HG02763 (cell line): ENCODE measurements around the gene NFKBIA.
"Not testable (repeated sequence)": the region's sequence is repeated elsewhere in the genome, so short reads cannot be mapped to it uniquely, and the experiment has no call there.

Source experiments
- ATAC-seq: cut with Tn5 transposase; IDR thresholded peaks from one replicate; pipeline ENCODE4 v1.9.1; 2021; ENCODE audit warnings: mild to moderate bottlenecking, moderate library complexity; ENCODE audit not compliant: unreplicated experiment

Gene NFKBIA

GRCh38 chr14:35404449-35405303 lies at the start of gene NFKBIA:
Gene NFKBIA, minus strand, starts transcription at chr14:35404749. Its CDS starts 105 bp downstream, at chr14:35404644.
- peak; percentile 57 for ATAC-seq

GRCh38 chr14:35446450-35446849 lies 41.9 kb upstream of the NFKBIA start:
- no peak for ATAC-seq

GRCh38 chr14:35444104-35444503 lies 39.6 kb upstream of the NFKBIA start:
- no peak for ATAC-seq

- no peak for ATAC-seq
Observed at GRCh38 chr14:35441160-35441559, 36.6 kb upstream of the NFKBIA start.

GRCh38 chr14:35438910-35439713 lies 34.6 kb upstream of the NFKBIA start:
- ATAC-seq: no peak

GRCh38 chr14:35438492-35438891 lies 33.9 kb upstream of the NFKBIA start:
- ATAC-seq: not testable (repeated sequence)

- no peak for ATAC-seq
Observed at GRCh38 chr14:35435177-35435576, 30.6 kb upstream of the NFKBIA start.

- no peak for ATAC-seq
Observed at GRCh38 chr14:35433826-35434225, 29.3 kb upstream of the NFKBIA start.

- no peak for ATAC-seq
Observed at GRCh38 chr14:35430459-35431199, 26.1 kb upstream of the NFKBIA start.

GRCh38 chr14:35429951-35430350 lies 25.4 kb upstream of the NFKBIA start:
- no peak for ATAC-seq

- no peak for ATAC-seq
Observed at GRCh38 chr14:35425850-35426249, 21.3 kb upstream of the NFKBIA start.

- ATAC-seq: no peak
Observed at GRCh38 chr14:35423621-35424020, 19.1 kb upstream of the NFKBIA start.

- ATAC-seq: no peak
Observed at GRCh38 chr14:35420036-35420811, 15.7 kb upstream of the NFKBIA start.

GRCh38 chr14:35419429-35419841 lies 14.9 kb upstream of the NFKBIA start:
- ATAC-seq: no peak

GRCh38 chr14:35418093-35418492 lies 13.5 kb upstream of the NFKBIA start:
- no peak for ATAC-seq

- peak; percentile 51 for ATAC-seq
Observed at GRCh38 chr14:35416108-35416750, 11.7 kb upstream of the NFKBIA start.

GRCh38 chr14:35414365-35414764 lies 9.8 kb upstream of the NFKBIA start:
- no peak for ATAC-seq

- ATAC-seq: no peak
Observed at GRCh38 chr14:35412272-35413056, 7.9 kb upstream of the NFKBIA start.

- ATAC-seq: no peak
Observed at GRCh38 chr14:35410858-35411257, 6.3 kb upstream of the NFKBIA start.
